GM23248 (cell line): Measurements from ENCODE around the gene LARP4B.

Experiments used
- EZH2 ChIP-seq: fragments of 200-600 bp; sonication (generic); IDR thresholded peaks from 2 replicates; pipeline ENCODE4 v1.6.1; 2018; ENCODE audit warnings: antibody characterized with exemption, mild to moderate bottlenecking; ENCODE audit not compliant: insufficient read depth, poor library complexity, severe bottlenecking
- EZH2phosphoT487 ChIP-seq: fragments of 200-600 bp; sonication (generic); IDR thresholded peaks from 2 replicates; pipeline ENCODE4 v1.6.1; 2018; ENCODE audit warnings: antibody characterized with exemption, moderate library complexity, mild to moderate bottlenecking, low read depth; ENCODE audit not compliant: insufficient read depth

DNA sequence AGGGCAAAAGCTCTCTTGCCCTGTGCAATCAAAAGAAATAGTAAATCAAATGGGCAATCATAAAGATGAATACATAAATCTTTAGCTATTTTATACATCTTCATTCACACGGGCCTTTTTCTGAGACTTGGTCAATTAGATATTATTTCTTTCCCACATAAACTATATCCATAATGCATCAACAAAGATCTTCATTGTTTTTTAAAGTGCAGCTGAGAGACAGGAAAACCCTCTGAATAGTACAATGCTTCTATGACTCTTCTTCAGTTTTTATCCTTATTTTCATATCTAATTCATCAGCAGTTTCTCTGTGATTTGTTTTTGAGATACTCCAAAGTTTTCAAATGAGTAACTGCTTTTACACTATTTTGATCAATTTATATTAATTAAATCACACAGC is 25.5 kb downstream of the LARP4B start:
- TF ChIP-seq EZH2phosphoT487 (no peak), EZH2 (no peak)
